Kidney capillary endothelial cell (primary cell): ENCODE data around the gene PPFIBP2.

Experiments used
- DNase-seq: peaks from one replicate; pipeline ENCODE4 v3.0.0-alpha.2; 2018; ENCODE audit warnings: low spot score

The PPFIBP2 gene

DNA sequence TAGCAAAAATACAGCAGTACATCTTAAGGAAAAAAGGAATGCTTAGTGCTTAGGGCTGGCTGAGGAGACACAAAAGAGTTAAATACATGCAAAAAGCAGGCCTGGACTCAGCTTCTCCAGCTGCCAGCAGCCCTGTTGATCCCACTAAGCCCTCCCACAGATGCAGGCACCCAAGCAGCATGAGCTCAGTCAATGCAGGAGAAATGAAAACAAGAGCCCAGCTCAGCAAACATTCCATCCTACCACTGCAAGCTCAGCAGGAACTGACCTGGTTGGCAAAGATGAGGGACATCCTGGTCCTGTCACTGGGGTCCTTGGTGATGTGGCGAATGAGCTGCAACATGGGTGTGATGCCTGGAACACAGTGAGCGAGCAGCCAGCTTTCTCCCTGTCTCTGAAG lies 153.7 kb downstream of the PPFIBP2 start:
- DNase-seq = no peak

DNA sequence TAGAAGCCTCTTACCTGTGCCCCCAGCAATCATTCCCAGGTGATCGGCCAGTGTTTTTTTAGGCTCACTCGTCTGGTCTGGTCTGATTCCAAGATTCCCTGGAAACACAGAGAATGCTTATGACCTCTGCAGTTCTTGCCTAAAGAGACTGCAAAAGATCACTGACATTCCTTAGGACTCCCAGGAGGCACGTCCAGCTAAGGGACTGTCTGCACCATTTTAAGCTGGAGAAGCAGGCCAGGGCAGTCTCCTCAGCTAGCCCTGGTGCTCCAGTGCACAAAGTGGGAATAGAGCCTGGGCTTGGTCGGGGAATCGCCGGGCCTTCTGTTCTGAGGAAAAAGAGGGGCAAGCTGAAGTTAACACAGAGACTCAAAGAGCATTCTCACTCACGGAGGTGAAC lies 154.7 kb downstream of the PPFIBP2 start:
- DNase-seq = no peak

DNA sequence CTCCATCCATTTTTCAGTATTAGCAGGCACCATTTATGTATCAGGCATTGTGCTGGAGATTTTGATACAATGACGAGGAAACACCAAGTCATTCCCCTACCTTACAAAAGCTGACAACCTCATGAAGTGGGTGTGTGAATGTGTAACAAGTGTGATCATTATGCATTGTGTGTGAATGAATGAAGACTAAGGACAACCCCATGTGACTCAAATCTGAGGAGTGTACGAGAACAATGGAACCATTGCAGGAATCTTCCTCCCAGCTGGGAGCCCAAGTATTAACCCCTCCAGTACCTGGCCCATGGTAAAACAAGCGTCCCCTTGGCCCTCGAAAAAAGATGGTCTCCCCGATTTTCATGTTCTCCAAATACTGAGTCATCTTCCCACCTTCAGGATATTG lies 155.1 kb downstream of the PPFIBP2 start:
- peak; percentile 36 for DNase-seq

DNA sequence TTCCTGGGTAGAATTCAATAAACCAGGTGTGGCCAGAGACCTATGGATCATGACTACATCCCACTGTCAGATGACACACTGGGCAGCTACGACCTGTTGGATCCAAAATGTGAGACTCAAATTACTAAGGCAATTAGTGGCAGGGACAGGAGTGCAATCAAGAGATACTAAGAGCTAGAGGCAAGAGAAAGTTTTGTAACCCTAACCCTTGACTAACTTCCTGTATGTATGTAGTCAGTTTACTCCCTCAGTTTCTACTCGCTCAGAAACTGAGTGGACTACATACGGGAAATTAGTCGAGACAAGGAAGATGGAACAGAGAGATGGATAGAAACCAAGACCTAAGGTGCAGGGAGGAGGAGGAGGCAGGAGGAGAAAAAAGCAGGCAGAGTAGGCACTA lies 156.8 kb downstream of the PPFIBP2 start:
- DNase-seq = no peak

DNA sequence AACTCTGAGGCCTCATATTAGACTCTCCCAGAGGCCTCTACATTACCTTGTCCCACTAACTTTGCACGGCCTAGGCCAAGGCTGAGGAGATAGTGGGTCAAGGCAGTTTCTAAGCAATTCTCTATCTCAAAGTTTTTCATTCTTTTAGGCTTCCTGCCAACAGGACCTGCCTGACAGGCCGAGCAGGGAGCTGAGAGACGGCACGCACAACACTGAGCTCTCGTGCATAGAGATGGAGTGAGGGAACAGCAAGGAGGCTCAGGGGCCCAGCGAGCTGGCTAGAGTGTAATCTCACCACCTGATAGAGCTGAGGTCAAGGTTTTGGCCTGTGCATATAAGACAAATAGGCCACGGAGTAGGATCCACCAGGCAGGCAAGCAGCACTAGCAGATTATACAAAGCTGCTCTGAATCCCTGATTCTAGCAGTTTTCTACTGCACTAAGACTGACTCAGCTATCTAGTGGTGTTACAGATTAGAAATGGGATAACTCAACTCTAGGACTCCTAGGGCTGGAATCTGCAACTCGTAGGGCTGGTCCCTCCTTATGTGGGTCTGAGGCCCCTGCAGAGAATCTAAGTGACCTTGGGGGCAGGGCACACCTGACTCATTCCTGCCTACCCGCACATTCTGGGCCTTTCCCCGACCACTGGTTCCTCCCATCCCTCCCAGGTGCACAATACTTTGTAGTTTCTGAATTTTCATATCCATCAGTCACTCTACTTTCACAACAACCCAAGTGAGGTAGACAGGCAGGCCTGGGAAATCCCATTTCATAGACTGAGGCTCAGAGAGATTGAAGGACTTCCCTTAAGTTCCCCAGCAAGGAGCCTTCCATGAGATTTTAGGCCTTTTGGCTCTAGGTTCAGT lies 157.8 kb downstream of the PPFIBP2 start:
- no peak for DNase-seq

DNA sequence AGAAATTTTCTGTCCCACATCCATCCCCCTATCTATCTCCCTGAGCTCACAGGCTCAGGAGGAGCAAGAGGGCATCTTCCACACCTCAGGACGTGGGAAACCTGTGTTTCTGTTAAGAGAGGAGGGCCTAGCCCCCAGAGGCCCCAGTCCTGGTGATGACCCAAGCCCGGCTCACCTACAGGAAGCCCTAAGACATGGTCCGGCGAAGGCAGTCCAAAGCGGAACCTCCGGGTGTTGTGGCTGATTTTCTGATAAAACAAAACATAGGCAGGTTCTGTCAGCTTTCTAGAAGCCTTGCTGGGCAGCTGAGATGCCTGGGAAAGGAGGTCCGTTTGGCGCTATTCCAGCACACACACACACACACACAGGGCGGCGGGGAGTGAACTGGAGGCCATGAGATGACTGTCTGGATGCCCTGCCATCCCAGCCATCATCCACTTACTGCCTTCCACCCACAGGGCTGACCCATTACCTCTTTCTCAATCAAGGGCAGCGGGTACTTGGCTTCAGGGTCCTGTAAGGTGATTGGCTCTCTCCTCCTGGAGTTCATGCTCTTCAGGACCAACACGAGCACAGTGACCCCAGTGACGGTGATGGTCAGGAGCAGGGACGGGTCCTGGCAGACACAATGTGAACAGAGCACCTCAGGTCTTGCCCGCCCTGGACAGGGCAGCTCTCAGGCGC lies 158.6 kb downstream of the PPFIBP2 start:
- DNase-seq = no peak

DNA sequence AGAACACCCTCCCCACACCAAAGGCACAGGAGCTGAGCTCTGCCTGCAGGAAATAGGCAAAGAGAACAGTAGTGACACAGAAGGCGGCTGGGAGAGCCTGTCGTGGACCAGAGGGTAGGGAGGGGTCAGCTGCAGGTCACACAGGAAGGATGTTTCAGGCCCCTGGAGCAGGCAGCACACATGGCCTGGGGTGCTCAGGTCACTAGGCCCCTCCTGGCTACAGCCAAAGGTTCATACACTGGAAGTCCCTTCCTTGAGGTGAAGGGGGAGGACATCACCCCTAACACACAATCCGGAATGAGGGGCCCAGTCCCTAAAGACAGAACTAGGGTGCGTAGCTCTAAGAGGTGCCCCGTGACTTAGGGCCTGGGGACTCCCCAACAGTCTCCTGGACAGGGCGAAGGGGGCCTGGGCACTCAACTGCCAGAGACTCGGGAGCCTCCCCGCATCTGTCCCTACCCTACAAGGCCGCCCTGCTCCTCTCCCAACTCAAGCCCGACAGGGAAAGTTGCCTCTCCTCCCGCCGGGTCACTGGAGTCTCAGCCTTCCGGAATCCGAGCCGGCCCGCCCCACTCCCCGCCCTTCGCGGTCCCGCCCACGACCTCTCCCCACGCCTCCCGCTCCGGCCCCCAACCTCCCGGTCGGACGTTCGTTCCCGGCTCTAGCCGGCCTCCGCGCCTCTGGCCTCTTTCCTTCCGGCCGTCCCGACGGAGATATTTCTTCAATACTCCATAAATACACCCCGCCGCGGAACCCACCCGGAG lies 159.3 kb downstream of the PPFIBP2 start, which contains the start of gene CYB5R2:
Gene CYB5R2, minus strand, starts transcription at position 541 of the 764 bp plus-strand sequence. CDS start 675 bp downstream, outside the sequence.
- no peak for DNase-seq

DNA sequence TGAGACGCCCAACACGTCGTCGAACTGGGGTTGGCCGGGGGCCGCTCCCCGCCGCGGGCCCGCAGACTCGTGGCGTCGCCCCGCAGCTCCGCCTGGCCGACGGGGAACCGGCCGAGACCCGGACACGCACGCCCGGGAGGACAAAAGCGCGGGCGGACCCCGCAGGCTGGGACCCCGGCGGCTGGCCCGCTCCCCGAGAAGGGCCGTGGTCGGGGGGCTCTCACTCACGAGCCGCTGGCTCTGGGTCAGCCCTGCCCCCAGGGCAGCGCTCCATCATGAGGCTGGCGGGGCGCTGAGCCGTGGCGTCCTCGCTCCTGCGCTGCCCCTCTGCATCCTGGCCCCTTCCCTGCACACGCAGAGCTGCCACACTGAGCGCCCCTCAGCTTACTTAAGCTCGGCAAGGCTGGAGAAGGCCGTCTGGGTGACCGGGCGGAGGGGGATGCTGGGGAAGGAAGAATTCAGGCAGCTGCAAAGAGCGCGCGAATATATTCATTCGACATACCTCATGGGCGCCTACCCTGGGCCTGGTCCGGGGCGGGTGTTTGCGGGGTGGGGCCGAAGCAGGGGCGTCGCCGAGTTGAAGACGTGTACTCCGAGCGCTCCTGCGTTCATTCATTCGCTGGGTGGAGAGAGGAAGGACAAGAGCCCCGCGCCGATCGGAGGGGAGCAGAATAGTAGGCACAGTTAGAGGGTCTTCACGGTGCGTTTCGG lies 160.1 kb downstream of the PPFIBP2 start:
- no peak for DNase-seq

DNA sequence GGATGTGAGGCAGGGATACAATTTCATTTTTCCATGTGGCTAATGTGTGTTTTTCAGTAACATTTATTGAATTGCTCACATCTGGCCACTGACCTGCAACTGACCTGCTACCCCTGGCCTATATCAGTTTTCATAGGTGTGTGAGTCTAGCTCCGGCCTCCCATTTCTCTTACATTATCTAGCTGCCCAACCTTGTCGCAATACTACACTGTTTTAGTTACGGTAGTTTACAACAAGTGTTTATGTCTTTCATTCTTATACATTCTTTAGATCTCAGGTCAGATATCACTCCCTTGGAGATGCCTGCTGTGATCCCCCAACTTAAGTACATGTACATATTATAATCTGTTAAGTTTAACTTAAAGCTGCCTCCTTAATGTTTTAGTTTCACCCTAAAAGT lies 161.8 kb downstream of the PPFIBP2 start:
- no peak for DNase-seq

DNA sequence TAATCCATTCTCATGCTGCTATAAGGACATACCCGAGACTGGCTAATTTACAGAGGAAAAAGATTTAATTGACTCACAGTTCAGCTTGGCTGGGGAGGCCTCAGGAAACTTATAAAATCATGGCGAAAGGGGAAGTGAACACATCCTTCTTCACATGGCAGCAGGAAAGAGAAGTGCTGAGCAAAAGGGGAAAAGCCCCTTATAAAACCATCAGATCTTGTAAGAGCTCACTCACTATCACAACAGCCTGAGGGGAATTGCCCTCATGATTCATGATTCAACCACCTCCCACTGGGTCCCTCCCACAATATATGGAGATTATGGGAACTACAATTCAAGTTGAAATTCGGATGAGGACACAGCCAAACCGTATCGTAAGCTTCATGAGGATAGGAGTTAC lies 163.3 kb downstream of the PPFIBP2 start:
- no peak for DNase-seq

DNA sequence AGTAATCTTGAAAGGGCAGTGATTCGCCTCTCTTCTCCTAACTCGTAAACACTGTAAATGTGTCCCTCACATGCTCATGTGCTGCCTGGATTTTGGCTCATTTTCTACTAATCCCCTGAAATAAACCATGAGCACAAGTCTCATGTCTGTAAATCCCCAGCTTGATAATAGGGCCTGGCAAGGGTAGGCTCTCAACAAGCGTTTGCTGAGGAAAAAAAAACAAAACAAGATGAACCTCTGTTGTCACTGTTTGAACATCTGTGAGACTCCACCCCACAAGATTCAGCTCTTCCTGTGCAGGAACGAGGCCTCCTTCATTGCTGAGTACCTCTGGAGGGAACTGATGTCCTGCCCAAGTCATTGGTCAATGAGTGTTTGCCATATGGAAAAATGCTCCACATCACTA lies 164.0 kb downstream of the PPFIBP2 start:
- DNase-seq = no peak

DNA sequence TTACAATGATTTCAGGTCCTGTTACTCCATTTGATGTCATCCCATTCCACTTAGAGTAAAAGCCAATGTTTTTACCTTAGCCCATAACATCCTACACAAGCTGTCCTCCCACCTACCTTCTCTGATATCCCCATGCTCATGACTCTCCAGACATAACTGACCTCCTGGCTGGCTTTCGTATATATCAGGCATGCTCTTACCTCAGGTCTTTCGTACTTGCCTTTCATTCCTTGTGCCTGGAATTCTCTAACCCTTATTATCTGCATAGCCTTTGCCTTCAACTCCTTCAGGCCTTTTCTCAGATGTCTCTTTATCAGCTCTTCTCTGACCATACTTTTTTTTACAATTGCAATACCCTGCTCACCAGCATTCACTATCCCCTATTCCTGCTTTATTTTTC lies 169.8 kb downstream of the PPFIBP2 start:
- DNase-seq = no peak

DNA sequence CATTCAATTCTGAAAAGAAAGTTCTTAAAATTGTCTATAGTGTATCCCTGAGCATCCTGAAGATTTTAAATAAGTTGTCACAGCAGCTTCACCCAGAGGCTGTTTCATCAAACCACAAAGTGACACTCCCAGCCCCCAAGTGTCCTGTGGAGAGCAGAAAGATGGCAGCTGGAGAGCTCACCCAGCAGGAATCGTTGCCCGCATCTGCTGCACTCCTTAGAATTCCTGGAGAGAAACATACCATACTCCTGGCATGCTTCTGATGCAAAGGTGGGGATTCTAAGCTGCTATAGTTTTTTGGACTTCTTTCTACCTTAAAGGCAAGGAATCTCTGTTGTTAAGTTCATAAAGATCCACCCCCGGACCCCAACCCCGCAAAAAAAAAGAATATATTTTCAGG lies 173.0 kb downstream of the PPFIBP2 start:
- no peak for DNase-seq

DNA sequence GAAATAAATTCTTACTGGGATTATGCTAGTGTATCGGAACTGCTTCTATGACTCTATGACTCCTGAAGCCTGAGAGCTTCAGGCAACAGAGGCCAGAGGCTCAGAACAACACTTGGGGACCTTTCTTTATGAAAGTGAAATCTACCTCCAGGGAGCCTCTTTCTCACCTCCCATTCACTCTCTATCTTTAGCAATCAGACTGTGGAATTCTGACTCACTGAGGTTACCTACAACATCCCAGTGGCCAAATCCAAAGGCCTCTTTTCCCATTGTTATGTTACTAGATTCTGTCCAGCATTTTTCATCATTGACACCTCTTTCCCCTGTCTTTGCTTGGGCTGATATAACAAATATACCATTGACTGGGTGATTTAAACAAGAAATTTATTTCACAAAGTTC lies 173.6 kb downstream of the PPFIBP2 start:
- no peak for DNase-seq

DNA sequence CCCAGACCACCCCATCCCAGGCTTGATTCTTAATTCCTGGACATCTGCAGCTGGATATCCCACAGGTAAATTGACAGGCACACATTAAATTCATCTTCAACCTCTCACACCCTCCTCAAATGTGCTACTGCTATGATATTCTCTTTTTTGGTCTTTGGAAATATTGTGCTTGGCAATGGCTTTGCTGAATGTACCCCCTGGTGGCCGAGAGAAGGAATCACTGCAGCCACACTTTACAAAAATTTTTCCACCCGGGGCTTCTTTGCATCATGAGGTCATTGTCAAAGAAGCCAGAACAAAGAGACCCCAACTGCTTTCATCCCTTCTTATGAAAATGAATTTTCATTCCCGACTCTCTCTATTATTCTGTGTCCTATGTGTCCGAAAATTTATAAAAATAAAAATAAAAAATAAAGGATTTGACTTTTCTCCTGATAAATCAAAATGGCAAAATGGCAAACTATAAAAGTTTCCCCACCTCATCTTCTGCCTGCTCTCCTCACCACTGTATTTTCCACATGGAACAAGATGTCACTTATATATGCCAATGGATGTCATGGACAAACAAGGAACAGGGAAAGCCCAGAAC lies 174.5 kb downstream of the PPFIBP2 start:
- DNase-seq = peak; percentile 19

DNA sequence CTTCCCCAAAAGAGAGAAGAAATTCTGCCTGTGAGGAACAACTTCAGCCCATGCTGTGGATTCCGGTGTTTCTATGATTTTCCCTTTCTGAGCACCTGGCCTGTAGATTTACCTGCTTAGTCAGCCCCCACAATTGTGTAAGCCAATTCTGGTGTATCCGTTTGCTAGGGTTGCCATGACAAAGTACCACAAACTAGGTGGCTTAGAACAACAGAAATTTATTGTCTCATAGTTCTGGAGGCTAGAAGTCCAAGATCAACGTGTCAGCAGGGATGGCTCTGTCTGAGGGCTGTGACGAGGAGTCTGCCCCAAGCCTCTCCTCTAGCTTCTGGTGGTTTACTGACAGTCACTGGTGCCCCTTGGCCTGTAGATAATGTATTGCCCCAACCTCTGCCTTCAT lies 175.4 kb downstream of the PPFIBP2 start:
- DNase-seq = no peak

DNA sequence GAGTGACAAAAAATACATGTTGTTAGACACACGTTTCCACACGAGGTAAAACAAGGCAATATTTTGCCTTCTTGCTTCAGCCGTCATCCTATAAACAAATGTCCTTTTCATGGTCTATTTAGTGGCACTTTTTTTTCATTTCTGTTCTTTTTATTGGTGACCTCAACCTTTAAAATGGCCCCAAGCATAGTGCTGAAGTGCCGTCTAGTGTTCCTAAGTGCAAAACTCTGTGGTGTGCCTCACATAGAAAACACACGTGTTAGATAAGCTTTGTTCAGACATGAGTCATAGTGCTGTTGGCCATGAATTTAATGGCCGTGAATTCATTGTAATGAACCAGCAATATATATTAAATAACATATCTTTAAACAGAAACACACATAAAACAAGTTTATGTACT lies 176.8 kb downstream of the PPFIBP2 start:
- DNase-seq = no peak

DNA sequence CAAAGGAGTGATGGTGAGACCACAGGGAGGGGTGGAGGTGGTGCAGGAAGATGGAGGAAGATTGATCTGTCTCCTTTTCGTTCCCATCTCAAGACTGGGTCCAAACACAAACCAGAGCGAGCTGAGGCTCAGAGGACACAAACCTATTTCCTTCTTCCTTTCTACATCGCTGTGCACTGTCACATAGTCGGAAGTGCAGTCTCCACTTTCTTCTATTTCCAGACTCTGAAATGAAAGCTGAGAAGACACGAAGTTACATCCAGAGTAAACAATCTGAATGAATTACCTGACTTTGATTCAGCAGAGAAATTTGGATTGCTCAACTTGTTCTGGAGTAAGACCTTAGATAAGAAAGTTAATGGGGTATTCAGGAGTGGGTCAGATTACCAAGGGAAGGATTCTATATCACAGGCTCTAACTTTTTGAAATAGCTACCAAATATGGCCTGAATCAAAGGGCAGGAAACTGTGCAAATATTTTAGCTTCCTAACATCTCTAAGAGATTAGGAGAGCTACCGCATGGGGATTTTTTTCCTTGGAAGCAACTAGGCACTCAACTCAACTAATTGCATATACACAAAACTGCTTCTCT lies 178.1 kb downstream of the PPFIBP2 start:
- no peak for DNase-seq

DNA sequence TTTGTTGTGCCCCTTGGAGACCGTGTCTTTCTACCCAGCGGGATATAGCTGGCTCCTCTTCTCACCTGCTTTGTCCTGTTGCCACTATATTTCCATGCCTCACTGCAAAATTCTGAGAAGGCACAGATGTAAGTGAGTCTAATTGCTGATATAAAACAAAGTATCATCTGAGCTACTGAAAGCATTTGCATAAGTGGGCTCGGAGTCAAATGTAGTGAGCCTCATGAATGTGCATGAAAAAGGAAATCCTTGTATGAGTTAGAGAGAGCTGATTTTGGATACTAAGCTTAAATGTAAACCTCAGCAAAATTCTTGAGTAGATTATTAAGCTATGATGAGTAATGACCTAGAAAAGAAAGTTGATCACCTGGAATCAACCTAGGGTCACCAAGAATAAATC lies 178.6 kb downstream of the PPFIBP2 start:
- DNase-seq = no peak

DNA sequence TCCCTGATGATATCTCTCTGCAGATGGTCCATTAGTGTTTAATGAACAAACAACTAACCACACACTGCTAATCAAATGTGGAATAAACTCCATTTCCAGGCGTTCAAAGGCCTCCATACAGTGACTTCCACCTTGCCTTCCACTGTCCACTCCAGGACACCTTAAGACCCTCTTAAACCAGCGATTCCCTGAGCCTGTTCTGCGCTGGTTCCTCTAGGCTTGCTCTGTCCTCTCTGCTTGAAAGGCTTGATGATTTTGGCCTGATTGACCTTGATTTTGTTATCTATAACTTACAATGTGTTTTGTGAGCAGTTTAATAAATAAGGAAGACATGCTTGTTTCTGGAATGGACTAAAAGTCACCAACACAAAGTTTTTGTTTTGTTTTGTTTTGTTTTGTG lies 180.4 kb downstream of the PPFIBP2 start:
- no peak for DNase-seq

DNA sequence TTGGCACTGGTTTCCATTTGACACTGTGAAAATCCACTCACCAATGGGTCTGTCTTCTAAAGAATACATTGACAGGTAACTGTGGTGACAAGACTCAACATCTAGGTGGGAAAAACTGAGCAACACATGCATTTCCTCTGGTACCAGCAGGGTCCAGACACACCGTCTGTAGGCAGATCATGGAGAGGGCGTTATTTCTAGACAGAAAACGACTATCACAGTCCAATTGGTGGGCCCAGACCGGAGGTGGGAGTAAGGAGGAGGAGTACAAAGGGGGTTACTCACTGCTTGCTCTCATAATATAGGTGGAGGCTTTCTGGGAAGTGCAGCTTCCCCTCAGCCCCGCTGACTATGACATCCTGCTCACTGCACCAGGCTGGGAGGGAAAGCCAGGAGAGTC lies 182.6 kb downstream of the PPFIBP2 start:
- DNase-seq = no peak
